Superior temporal gyrus (tissue), 1 donor: ENCODE data around the gene VENTX.

Experiments
- DNase-seq: peaks from one replicate; pipeline ENCODE4 v3.0.0-alpha.2; 2016; ENCODE audit errors: extremely low spot score

Gene VENTX

DNA sequence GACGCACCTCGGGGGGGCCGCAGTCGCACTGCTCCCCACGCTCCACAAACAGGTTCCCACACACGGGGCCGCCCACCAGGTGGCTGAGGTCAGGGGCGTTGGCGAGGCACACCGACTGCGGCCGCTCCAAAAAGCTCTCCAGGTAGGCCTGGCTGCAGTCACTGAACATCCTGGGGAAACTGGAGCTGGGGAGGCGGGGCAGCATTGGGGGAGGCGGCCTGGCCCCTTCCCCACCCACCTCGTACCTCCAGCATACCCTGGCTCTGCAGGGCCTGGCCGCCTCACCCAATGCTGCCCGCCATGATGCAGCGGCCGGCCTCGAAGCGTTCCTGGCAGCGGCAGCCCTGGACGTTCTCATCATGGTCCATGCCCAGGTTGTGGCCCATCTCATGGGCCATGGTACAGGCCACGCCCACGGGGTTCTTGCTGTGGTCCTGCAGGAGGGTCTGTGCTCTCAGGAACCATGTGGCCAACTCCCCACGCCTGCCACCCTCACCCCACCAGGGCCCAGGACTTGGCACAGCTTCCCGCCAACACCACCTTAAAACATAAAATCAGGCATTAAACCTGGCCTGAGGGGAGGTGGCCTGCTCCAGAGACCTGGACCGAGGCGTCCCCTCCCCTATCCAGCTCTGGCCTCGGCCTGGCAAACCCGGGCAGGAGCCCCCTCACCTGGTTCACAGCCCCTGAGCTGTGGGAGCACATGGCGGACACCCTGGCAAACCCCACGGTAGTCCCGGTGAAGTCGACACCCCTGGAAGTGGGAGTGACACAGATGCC lies 34.1 kb downstream of the VENTX start:
- no peak for DNase-seq

DNA sequence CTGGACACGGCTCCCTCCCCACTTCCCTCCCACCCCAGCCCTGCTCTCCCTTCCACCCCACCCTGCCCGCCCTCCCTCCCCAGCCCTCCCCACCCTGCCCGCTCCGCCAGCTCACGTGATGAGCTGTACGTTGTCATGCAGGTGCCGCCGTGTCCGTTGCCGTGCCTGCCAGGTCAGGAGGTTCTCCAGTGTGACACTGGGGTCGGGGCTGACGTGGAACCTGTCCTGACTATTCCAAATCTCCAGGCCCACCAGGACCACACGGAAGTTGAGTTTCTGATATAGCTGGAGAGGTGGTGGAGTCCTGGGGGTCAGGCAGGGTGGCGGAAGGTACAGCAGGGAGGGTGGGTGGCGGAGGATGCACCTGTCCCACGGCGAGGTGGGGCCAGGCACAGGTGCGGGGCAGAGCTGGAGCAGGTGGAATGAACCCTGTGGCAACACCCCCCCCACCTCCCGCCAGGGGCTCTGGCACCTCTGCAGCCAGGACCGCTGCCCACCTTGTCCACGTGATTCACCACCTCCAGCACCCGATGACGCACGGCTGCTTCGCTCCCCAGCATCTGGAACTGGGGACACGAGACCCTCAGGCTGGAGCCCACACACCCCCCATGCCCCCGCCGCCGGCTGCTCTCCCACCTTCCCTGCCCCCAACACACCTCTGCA lies 34.8 kb downstream of the VENTX start:
- no peak for DNase-seq

DNA sequence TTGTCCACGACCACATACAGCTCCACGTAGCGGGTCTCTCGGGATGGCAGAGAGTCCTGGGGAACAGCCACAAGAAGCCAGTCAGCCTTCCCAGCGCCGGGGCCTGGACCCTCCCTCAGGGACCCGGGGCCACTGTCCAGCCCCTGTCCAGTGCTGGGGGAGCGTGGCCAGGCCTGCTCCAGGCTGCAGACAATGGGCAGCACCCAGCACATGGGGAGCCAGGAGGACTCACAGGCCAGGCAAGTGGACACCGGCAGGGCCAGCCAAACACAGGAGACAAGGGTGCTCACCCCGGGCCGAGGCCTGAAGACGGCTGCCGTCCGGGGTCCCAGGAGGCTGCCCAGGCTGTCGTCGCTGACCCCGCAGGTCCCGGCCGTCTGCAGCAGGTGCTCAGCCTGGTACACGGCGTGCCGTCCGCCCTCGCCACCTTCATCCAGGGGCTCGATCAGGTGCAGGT lies 35.3 kb downstream of the VENTX start:
- no peak for DNase-seq

DNA sequence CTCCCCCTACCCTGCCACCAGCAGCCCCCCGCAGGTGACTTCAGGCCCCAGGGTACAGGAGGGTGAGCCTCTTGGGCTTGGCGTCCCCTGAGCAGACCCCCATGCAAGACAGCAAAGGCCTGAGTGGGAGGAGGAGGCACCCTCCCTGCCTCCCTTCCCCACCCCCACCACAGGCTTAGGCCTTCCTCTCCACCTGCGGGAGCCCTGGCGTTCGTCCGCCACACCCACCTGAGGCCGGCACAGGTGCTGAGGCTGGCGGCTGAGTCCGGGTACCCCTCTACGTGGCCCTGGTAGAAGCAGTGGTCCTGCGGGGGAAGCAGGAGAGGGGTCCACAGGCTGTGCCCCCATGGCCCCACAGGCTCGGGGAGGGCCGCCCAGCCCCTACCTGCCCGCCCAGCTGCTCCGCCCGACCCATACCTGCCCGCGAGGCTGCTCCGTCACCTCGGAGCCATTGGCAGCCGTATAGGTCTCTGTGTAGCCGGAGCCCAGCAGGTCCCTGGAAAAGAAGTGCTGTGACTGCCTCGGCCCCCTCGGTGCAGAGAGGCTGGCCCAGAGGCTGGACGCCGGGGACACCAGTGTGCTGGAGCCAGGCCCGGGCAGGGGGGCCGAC lies 36.0 kb downstream of the VENTX start:
- DNase-seq: no peak

- DNase-seq: no peak
Observed at GRCh38 chr10:133274751-133275683, 37.4 kb downstream of the VENTX start.

DNA sequence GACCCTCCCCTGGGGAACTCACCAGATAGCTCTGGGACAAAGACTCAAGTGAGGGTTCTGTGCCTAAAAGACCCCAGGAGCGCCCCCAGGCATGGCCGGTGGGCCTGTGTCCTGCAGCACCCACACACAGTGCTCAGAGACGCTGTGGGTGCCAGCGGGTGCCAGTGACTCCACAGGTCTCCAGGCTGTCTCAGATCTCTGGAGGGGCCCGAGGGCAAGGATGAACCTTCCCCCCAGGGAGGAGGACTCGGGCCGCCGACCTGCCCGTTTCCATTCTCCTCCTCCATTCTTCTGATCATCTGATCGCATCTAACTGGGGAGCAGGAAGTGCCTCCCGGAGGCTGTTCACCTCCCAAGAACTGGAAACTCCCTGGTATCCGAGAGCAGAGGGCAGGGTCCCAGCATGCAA lies 38.0 kb downstream of the VENTX start:
- DNase-seq: no peak

- no peak for DNase-seq
Observed at GRCh38 chr10:133276100-133276434, 38.4 kb downstream of the VENTX start.

- DNase-seq: no peak
Observed at GRCh38 chr10:133276435-133277201, 39.0 kb downstream of the VENTX start, which contains the start of gene ADAM8. Gene ADAM8, minus strand, starts transcription at chr10:133276868. Its CDS starts 51 bp downstream, at chr10:133276817.

- no peak for DNase-seq
Observed at GRCh38 chr10:133277277-133277992, 39.8 kb downstream of the VENTX start.

GRCh38 chr10:133277993-133278576 lies 40.4 kb downstream of the VENTX start:
- no peak for DNase-seq

GRCh38 chr10:133278577-133279265 lies 41.1 kb downstream of the VENTX start:
- DNase-seq: no peak

DNA sequence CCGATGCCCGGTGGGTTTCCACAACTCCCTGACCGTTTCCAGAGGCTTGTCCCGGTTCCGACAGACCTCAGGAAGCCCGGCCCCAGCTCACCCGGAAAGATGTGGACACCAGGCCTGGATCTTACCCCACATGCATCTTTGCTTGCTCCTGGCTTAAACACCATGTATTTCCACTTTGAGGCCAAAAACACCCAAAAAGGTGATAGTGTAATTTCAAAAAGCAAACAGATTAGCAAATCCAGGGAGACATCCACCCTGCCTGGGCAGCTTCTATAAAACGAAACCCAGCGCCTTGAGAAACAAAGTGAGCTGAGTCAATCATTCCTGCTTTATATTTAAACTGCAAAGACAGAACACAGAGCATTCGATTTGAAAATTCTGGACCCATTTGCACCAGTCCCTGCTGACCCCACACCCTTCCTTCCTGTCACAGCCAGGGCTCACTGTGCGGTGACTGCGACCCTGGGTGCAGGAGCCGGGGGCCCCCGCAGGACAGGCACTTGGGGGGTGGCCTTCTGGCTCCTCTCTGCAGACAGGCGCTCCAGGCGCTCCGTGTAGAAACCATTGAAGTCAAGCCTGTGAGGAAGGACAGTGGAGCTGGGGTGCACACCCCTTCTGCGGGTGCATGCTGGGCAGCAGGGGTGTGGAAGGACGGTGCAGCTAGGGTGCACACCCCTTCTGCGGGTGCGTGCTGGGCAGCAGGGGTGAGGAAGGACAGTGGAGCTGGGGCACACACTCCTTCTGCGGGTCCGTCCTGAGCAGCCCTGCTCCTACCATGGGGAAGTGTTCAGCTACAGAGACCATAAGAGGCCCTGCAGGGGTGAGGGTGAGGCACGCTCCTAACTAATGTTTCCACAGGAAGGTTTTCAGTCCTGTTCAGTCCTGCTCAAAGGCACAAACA lies 41.9 kb downstream of the VENTX start:
- DNase-seq: no peak

- DNase-seq: no peak
Observed at GRCh38 chr10:133280391-133281059, 42.9 kb downstream of the VENTX start.

GRCh38 chr10:133281084-133281483 lies 43.4 kb downstream of the VENTX start:
- DNase-seq: no peak

DNA sequence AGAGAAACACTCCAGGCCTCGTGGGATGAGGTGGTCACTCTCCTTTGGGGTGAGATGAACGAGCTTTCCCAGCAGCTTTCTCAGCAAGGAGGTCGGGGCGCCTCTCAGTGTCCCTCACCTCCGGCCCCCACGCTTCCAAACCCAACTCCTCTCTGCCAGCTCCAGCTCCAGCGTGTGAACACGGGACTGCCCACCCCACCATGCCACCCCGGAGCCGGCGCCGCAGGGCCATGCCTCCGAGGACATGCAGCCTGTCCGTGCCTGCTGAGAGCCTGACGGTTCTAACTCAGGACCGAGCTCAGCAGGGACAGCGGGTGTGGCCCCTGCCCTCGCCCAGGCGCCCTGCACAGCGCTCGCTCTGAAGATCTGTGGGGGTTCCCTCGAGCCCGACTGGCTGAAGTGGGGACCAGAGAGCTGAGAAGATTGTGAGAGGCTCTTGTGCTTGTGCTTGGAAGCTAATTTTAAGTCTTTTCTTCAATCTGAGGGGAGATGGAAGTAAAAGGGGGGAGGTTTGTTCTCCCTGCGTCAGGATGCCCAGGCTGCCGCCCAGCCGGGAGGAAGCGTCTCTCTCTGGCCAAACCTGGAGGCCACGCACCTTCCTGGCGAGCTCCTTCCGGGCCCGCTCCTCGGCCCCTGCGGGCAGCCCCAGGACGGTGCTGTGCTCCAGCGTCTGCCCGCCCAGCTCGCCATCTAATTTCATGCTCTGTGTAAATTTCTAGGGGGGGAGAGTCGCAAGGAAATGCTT lies 44.1 kb downstream of the VENTX start:
- no peak for DNase-seq

GRCh38 chr10:133282846-133283390 lies 45.3 kb downstream of the VENTX start:
- DNase-seq: no peak

- no peak for DNase-seq
Observed at GRCh38 chr10:133283931-133284330, 46.3 kb downstream of the VENTX start.
